C4-2B (cell line): ENCODE measurements around the gene ZFP91.

Experiments used
- ZFX ChIP-seq: fragments of 450-650 bp; IDR thresholded peaks from 2 replicates; pipeline ENCODE4 v1.6.1; 2017
- TF ChIP-seq, protein P1 (sequence below): fragments of 450-650 bp; conservative IDR thresholded peaks from 2 replicates; pipeline ENCODE4 v1.5.1; 2017; ENCODE audit warnings: mild to moderate bottlenecking

GRCh38 chr11:58628446-58628845 lies 49.6 kb downstream of the ZFP91 start:
- TF ChIP-seq, protein P1, sequence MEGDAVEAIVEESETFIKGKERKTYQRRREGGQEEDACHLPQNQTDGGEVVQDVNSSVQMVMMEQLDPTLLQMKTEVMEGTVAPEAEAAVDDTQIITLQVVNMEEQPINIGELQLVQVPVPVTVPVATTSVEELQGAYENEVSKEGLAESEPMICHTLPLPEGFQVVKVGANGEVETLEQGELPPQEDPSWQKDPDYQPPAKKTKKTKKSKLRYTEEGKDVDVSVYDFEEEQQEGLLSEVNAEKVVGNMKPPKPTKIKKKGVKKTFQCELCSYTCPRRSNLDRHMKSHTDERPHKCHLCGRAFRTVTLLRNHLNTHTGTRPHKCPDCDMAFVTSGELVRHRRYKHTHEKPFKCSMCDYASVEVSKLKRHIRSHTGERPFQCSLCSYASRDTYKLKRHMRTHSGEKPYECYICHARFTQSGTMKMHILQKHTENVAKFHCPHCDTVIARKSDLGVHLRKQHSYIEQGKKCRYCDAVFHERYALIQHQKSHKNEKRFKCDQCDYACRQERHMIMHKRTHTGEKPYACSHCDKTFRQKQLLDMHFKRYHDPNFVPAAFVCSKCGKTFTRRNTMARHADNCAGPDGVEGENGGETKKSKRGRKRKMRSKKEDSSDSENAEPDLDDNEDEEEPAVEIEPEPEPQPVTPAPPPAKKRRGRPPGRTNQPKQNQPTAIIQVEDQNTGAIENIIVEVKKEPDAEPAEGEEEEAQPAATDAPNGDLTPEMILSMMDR: no peak
- no peak for TF ChIP-seq ZFX
